ENCODE measurements around the gene ITPK1. TPM values are rescaled to one million over a fixed set of nuclear protein-coding genes. Genes with fewer than 3 reads are reported as not detected.

Gene ITPK1
- total RNA-seq, 4 donors from 2014 or later: 108 to 221 (median 138) TPM

DNA sequence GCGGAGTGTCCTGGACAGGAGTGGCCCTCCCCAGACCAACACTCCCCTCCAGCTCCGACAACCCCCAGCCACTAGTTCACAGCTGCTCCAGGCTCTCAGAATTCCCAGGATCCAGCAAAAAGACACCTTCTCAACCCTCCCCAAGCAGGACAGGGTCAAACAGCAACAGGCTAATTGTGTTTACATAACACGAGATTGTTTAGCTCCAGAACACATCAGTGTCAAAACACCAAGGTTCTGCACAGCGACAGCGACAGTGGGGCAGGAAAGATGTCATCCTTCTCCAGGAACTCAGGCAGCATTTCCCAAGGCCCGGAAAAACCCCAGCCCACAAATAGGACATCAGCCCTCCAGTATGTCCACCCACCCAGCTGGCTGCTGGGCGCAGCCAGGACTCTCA is 16.5 kb downstream of the ITPK1 start:
- no peak for DNase-seq (ENCODE audit: extremely low spot score)
- 62% methylated on average over 5 of the region's 7 CpGs for WGBS
- peak overlapping the region; percentile 24 to 57 (median 41) for H3K27ac ChIP-seq (replicated peaks in 1 of 4)
- no peaks in the 10 kb centered on the region for H3K36me3 ChIP-seq
- peaks cover 67 to 91% (median 84%) of the 10 kb centered on the region in 4 donors for H3K4me1 ChIP-seq
- H3K9me3 ChIP-seq: no peaks in the 10 kb centered on the region
- no peak for TF ChIP-seq EP300 (IDR thresholded peaks at IDR 0.05)
- no peak for TF ChIP-seq POLR2AphosphoS5 (IDR thresholded peaks at IDR 0.05)
- no peak for TF ChIP-seq POLR2A (IDR thresholded peaks at IDR 0.05; ENCODE audit: low read depth)
- TF ChIP-seq, protein P1, sequence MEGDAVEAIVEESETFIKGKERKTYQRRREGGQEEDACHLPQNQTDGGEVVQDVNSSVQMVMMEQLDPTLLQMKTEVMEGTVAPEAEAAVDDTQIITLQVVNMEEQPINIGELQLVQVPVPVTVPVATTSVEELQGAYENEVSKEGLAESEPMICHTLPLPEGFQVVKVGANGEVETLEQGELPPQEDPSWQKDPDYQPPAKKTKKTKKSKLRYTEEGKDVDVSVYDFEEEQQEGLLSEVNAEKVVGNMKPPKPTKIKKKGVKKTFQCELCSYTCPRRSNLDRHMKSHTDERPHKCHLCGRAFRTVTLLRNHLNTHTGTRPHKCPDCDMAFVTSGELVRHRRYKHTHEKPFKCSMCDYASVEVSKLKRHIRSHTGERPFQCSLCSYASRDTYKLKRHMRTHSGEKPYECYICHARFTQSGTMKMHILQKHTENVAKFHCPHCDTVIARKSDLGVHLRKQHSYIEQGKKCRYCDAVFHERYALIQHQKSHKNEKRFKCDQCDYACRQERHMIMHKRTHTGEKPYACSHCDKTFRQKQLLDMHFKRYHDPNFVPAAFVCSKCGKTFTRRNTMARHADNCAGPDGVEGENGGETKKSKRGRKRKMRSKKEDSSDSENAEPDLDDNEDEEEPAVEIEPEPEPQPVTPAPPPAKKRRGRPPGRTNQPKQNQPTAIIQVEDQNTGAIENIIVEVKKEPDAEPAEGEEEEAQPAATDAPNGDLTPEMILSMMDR (IDR thresholded peaks at IDR 0.05): no peak
- intact Hi-C loops (cut with DNase I): no loop called here
- no peak overlapping the region for H3K4me3 ChIP-seq
- H3K27me3 ChIP-seq: no peaks in the 10 kb centered on the region

DNA sequence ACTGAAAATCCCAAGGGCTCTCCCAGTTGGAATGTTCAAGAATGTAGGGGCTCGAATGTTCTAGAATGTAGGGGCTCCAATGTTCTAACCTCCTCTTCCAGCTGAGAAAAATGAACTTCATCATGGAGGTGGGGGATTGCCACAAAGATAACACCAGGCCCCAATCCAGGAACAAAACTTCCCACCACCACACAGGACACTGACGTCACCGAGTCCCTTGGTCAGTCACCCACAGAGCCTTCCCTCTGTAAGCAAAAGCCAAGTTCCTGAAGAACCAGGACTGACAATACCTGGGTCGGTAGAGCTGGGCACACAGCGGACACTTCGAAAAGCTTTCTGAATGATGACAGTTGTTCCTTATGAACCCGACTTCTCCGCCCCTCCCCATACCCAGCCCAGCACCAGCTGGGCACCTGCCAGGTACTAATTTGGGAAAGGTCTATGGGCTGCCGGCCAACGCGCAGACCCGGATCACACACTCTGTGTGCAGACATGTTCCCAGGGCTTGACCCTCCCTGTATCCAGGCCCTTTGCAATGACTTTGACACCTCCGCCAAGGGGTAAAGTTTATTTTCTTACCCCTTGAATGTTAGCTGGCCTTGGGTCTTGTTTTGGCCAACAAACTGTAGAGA is 18.9 kb downstream of the ITPK1 start:
- intact Hi-C loops (cut with DNase I): no loop called here
- Histone ChIP-seq H3K27ac (replicated peaks in 1 of 4) (peak overlapping the region; percentile 1 to 55 (median 33)), H3K4me3 (no peak overlapping the region), H3K9me3 (no peaks in the 10 kb centered on the region), H3K36me3 (no peaks in the 10 kb centered on the region), H3K27me3 (no peaks in the 10 kb centered on the region), H3K4me1 (peaks cover 81 to 98% (median 94%) of the 10 kb centered on the region in 4 donors)
- no peak for DNase-seq (ENCODE audit: extremely low spot score)
- TF ChIP-seq EP300 (IDR thresholded peaks at IDR 0.05): no peak
- no peak for TF ChIP-seq POLR2A (IDR thresholded peaks at IDR 0.05; ENCODE audit: low read depth)
- TF ChIP-seq, protein P1 (IDR thresholded peaks at IDR 0.05): no peak
- no peak for TF ChIP-seq POLR2AphosphoS5 (IDR thresholded peaks at IDR 0.05)
- WGBS: 74% methylated on average over 12 of the region's 13 CpGs

GRCh38 chr14:93095742-93096510 is 19.8 kb downstream of the ITPK1 start:
- TF ChIP-seq EP300 (IDR thresholded peaks at IDR 0.05) (no peak), POLR2AphosphoS5 (IDR thresholded peaks at IDR 0.05) (no peak), POLR2A (IDR thresholded peaks at IDR 0.05; ENCODE audit: low read depth) (no peak)
- TF ChIP-seq, protein P1 (IDR thresholded peaks at IDR 0.05): no peak
- no peak for DNase-seq (ENCODE audit: extremely low spot score)
- Histone ChIP-seq H3K4me3 (no peak overlapping the region), H3K27ac (replicated peaks in 1 of 4) (peak overlapping the region in 2 of 4 donors; percentile 55 to 67), H3K4me1 (peaks cover 85 to 98% (median 95%) of the 10 kb centered on the region in 4 donors), H3K36me3 (no peaks in the 10 kb centered on the region), H3K9me3 (no peaks in the 10 kb centered on the region), H3K27me3 (no peaks in the 10 kb centered on the region)
- WGBS: 94% methylated on average over 13 of the region's 13 CpGs
- intact Hi-C loops (cut with DNase I): no loop called here

GRCh38 chr14:93094121-93094918 is 21.4 kb downstream of the ITPK1 start:
- H3K27me3 ChIP-seq: no peaks in the 10 kb centered on the region
- H3K27ac ChIP-seq (replicated peaks in 1 of 4): peak overlapping the region; percentile 66 to 79 (median 70)
- H3K36me3 ChIP-seq: no peaks in the 10 kb centered on the region
- DNase-seq (ENCODE audit: extremely low spot score): no peak
- intact Hi-C loops (cut with DNase I): no loop called here
- H3K4me1 ChIP-seq: peaks cover 87 to 98% (median 95%) of the 10 kb centered on the region in 4 donors
- WGBS: 76% methylated on average over 17 of the region's 20 CpGs
- TF ChIP-seq POLR2AphosphoS5 (IDR thresholded peaks at IDR 0.05) (no peak), EP300 (IDR thresholded peaks at IDR 0.05) (no peak), POLR2A (IDR thresholded peaks at IDR 0.05; ENCODE audit: low read depth) (no peak)
- TF ChIP-seq, protein P1 (IDR thresholded peaks at IDR 0.05): no peak
- H3K4me3 ChIP-seq: no peak overlapping the region
- H3K9me3 ChIP-seq: no peaks in the 10 kb centered on the region

All from esophagus muscularis mucosa (tissue), 4 donors.